GM13977 (cell line): ENCODE results near the gene ALMS1.
A peak's percentile ranks its signal among the peaks of the same experiment; 100 is the strongest.
"Not testable (repeated sequence)": the region's sequence is repeated elsewhere in the genome, so short reads cannot be mapped to it uniquely, and the experiment has no call there.

Source experiments
- DNase-seq: peaks from one replicate; pipeline ENCODE4 v3.0.0; 2012; ENCODE audit warnings: low spot score
- in situ Hi-C: fragments of 300-500 bp; cut with MboI; formaldehyde crosslinking; loops from one replicate; pipeline ENCODE4 v1.12.0; 2022; ENCODE audit warnings: low sequenced_read_pairs, low pct_unique_long_range_greater_than_20kb, mixed read lengths, inconsistent platforms; ENCODE audit not compliant: unreplicated experiment
- TF ChIP-seq, protein P1 (sequence below): IDR thresholded peaks from 2 replicates; pipeline ENCODE4 v1.5.1; 2012; ENCODE audit warnings: mild to moderate bottlenecking, control low read depth; ENCODE audit not compliant: insufficient read depth; ENCODE audit errors: extremely low read depth, missing control alignments

Gene ALMS1

DNA sequence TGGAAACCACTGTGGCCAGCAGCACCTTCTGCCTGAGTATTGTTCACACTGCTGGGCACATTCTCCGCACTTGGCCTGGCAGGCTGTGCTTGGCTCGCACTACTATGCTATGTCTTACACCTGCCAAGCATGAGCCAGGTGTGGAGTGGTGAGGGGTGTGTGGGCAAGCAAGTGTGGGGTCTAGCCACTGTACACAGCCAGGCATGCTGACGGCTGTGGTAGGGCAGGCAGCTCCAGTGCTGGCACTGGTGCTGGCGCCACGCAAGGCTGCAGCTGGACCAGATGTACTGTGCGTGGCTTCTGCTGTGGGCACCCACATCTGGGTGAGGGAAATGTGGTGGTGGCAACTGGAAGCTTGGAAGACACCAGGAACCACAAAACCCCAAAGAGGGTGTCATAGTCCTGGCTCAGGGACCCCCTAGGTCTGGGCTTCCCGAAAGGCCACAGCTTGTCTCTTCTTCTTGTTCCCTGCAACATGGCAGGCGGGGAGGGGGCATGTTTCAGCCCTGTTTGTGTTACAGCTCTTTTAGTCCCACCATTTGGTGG lies 101.5 kb downstream of the ALMS1 start:
- in situ Hi-C loops, result no loop called here
- no peak for DNase-seq
- TF ChIP-seq, protein P1, sequence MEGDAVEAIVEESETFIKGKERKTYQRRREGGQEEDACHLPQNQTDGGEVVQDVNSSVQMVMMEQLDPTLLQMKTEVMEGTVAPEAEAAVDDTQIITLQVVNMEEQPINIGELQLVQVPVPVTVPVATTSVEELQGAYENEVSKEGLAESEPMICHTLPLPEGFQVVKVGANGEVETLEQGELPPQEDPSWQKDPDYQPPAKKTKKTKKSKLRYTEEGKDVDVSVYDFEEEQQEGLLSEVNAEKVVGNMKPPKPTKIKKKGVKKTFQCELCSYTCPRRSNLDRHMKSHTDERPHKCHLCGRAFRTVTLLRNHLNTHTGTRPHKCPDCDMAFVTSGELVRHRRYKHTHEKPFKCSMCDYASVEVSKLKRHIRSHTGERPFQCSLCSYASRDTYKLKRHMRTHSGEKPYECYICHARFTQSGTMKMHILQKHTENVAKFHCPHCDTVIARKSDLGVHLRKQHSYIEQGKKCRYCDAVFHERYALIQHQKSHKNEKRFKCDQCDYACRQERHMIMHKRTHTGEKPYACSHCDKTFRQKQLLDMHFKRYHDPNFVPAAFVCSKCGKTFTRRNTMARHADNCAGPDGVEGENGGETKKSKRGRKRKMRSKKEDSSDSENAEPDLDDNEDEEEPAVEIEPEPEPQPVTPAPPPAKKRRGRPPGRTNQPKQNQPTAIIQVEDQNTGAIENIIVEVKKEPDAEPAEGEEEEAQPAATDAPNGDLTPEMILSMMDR, result no peak

DNA sequence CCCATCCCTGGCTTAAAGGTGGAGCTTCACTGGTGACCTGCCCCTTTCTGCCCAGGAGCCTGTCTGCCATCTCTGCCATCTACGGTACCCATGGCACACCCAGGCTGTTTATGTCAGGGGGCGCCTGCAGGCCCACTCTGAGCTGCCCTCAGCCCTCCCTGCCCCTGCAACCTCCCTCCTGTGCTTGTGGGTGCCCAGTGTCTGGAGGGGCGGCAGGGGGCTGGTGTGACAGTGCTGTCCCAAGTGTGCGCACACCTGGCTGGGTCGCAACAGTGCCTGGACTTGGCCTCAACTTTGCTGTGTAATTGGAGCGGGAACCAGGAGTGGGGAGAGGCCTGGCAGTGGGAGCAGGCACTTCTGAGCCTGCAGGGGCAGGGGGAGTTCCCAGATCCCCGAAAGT lies 102.4 kb downstream of the ALMS1 start:
- in situ Hi-C loops, result no loop called here
- TF ChIP-seq, protein P1, result no peak
- DNase-seq, result no peak

DNA sequence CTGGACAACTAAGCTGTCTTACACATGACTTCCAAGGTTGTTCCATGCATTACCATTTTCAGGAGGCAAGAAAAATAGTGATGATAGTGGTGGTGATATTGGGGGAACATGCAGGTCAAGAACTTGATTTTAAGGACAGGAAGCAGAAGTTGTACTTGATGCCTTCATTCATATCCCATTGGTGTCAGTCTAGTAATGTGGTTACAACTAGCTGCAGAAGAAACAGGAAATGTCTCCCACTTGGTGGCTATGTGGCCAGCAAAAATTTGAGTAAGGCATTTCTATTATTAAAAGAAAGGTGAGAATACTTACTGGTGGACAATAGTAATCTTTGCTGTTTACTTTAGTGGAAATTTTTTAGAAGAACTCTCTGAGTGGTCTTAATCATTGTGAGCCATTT lies 103.4 kb downstream of the ALMS1 start:
- in situ Hi-C loops, result no loop called here
- TF ChIP-seq, protein P1, result no peak
- DNase-seq, result peak; percentile 37

DNA sequence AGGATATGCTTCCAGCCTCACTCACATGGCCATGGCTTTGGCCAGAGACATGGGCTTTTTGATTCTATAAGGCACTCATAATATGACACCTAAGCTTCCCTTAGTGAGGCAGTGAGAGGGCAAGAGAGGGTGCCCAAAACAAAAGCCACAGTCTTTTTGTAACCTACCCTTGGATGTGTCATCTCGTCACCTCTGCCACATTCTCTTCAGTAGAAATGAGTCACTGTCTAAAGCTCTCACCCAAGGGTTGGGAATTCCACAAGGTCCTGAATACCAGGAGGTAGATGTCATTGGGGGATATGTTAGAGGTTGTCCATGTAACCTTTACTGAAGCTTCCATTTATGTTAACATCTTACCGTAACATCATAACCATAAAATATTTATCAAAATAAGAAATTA lies 108.4 kb downstream of the ALMS1 start:
- DNase-seq, result no peak
- in situ Hi-C loops, result no loop called here
- TF ChIP-seq, protein P1, result no peak

DNA sequence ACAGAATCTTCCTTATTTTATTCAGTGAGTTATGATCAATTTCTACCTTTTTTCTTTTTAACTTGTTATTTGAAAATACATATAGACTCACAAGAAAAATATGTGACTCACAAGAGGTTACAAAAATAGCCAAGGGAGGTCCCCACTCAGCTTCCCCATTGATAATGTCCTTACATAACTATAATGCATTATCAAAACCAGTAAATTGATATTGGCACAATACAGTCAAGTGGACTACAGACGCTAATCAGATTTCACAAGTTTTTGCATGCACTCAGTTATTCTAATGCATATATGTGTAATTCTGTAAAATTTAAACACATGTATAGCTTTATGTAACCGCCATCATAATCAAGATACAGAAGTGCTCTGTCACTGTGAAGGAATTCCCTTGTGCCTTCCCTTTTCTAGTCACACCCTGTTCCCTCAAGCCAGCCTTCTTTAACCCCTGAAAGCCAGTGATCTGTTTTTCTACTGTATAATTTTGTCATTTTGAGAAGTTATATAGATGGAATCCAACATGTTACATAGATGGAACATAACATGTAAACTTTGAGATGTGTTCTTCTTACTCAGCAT lies 118.4 kb downstream of the ALMS1 start:
- in situ Hi-C loops, result no loop called here
- DNase-seq, result no peak
- TF ChIP-seq, protein P1, result no peak

DNA sequence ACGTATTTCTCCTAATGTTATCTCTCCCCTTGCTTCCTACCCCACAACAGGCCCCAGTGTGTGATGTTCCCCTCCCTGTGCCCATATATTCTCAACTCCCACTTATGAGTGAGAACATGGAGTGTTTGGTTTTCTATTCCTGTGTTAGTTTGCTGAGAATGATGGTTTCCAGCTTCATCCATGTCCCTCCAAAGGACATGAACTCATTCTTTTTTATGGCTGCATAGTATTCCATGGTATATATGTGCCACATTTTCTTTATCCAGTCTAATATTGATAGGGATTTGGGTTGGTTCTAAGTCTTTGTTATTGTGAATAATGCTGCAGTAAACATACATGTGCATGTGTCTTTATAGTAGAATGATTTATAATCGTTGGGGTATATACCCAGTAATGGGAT lies 119.2 kb downstream of the ALMS1 start:
- DNase-seq, in situ Hi-C loops: not testable (repeated sequence)

DNA sequence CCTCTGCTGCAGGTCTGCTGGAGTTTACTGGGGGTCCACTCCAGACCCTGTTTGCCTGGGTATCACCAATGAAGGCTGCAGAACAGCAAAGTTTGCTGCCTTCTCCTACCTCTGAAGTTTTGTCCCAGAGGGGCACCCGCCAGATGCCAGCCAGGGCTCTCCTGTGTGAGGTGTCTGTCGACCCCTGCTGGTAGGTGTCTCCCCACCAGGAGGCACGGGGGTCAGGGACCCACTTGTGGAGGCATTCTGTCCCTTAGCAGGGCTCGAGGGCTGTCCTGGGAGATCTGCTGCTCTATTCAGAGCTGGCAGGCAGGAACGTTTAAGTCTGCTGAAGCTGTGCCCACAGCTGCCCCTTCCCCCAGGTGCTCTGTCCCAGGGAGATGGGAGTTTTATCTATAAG lies 124.8 kb downstream of the ALMS1 start:
- DNase-seq, in situ Hi-C loops: not testable (repeated sequence)

DNA sequence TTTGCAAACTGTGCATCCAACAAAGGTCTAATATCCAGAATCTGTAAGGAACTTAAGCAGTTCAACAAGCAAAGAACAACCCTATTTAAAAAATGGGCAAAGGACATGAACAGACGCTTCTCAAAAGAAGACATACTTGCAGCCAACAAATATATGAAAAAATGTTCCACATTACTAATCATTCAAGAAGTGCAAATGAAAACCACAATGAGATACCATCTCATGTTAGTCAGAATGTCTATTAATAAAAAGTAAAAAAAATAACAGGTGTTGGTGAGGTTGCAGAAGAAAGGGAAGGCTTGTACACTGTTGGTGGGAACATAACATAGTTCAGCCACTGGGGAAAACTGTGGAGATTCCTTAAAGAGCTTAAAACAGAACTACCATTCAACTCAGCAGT lies 130.4 kb downstream of the ALMS1 start:
- TF ChIP-seq, protein P1, result no peak
- in situ Hi-C loops, result no loop called here
- DNase-seq, result no peak
